Right kidney (tissue), 9 donors: ENCODE data around the gene CGRRF1.

Experiments
- DNase-seq: peaks from one replicate; pipeline ENCODE4 v3.0.0-alpha.2; 2016
- long read RNA-seq, 8 donors: transcript quantifications; one replicate each; lab custom pipeline, GENCODE V29; 2026

Gene CGRRF1, protein sequence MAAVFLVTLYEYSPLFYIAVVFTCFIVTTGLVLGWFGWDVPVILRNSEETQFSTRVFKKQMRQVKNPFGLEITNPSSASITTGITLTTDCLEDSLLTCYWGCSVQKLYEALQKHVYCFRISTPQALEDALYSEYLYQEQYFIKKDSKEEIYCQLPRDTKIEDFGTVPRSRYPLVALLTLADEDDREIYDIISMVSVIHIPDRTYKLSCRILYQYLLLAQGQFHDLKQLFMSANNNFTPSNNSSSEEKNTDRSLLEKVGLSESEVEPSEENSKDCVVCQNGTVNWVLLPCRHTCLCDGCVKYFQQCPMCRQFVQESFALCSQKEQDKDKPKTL
- long read RNA-seq, donor 1, transcript CGRRF1-201 (6 exons, 2,057 nt): major isoform, 30 of 38 reads
- long read RNA-seq, donor 1, partial matches to known transcripts: 8 of 38 reads
- long read RNA-seq, donor 1, other reads (novel, unspliced or antisense): 0 of 38 reads
- long read RNA-seq, donor 2, transcript CGRRF1-201 (6 exons, 2,057 nt): major isoform, 6 of 13 reads
- long read RNA-seq, donor 2, partial matches to known transcripts: 6 of 13 reads
- long read RNA-seq, donor 2, other reads (novel, unspliced or antisense): 0 of 13 reads
- long read RNA-seq, donor 3, partial matches to known transcripts: 0 of 5 reads
- long read RNA-seq, donor 3, other reads (novel, unspliced or antisense): 0 of 5 reads
- long read RNA-seq, donor 4, transcript CGRRF1-201 (6 exons, 2,057 nt): major isoform, 11 of 12 reads
- long read RNA-seq, donor 4, partial matches to known transcripts: 0 of 12 reads
- long read RNA-seq, donor 4, other reads (novel, unspliced or antisense): 0 of 12 reads
- long read RNA-seq, donor 5, transcript CGRRF1-201 (6 exons, 2,057 nt): major isoform, 19 of 21 reads
- long read RNA-seq, donor 5, partial matches to known transcripts: 0 of 21 reads
- long read RNA-seq, donor 5, other reads (novel, unspliced or antisense): 0 of 21 reads
- long read RNA-seq, donor 6, transcript CGRRF1-201 (6 exons, 2,057 nt): major isoform, 14 of 15 reads
- long read RNA-seq, donor 6, partial matches to known transcripts: 0 of 15 reads
- long read RNA-seq, donor 6, other reads (novel, unspliced or antisense): 0 of 15 reads
- long read RNA-seq, donor 7: 0 reads
- long read RNA-seq, donor 8, transcript CGRRF1-201 (6 exons, 2,057 nt): major isoform, 10 of 11 reads
- long read RNA-seq, donor 8, partial matches to known transcripts: 0 of 11 reads
- long read RNA-seq, donor 8, other reads (novel, unspliced or antisense): 0 of 11 reads

GRCh38 chr14:54509546-54510501 is at the start of gene CGRRF1:
Gene CGRRF1 (plus strand): TSS chr14:54509906. CDS start chr14:54509960, 54 bp downstream.
- peak; percentile 90 for DNase-seq

- DNase-seq: no peak
Measured at GRCh38 chr14:54462048-54462447, 47.7 kb upstream of the CGRRF1 start.

DNA sequence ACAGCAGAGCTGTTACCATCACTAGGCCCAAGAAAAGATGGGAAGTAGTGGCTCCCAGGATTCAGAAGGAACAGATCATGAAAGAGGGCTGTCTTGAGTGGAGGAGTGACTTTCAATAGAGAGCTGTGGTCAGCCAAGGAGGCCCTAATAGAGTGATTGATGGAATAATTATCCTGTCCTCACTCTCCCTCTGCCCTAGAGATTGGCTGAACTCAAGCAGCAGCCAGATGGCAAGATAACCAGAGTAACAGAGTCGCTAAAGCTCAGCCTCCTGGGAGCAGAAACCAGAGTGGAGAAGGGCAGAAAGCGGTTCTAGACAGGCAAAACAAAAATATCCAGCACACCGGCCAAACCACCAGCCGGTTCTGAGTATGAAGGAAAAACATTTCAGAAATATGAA is 44.1 kb upstream of the CGRRF1 start:
- no peak for DNase-seq

- DNase-seq: no peak
Measured at GRCh38 chr14:54467280-54467679, 42.4 kb upstream of the CGRRF1 start.

- no peak for DNase-seq
Measured at GRCh38 chr14:54470701-54471100, 39.0 kb upstream of the CGRRF1 start.

DNA sequence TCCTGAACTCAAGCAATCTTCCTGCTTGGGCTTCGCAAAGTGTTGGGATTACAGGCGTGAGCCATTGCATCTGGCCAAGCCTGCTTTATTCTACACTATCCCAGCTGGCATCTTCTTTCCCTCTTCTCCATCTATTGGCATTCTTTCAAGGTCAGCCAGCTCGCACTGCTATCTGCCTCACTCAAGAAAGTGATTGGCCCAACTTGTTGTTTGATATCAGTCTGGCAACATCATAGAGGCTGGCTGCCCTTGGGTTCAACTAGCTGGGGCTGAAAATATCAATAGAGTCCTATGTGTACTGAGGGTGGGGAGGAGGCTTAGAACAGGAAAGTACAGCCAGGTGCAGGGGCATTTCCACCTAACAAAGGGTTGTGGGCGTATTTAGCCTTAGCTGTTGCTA is 38.1 kb upstream of the CGRRF1 start:
- no peak for DNase-seq

- no peak for DNase-seq
Measured at GRCh38 chr14:54472315-54472714, 37.4 kb upstream of the CGRRF1 start.

DNA sequence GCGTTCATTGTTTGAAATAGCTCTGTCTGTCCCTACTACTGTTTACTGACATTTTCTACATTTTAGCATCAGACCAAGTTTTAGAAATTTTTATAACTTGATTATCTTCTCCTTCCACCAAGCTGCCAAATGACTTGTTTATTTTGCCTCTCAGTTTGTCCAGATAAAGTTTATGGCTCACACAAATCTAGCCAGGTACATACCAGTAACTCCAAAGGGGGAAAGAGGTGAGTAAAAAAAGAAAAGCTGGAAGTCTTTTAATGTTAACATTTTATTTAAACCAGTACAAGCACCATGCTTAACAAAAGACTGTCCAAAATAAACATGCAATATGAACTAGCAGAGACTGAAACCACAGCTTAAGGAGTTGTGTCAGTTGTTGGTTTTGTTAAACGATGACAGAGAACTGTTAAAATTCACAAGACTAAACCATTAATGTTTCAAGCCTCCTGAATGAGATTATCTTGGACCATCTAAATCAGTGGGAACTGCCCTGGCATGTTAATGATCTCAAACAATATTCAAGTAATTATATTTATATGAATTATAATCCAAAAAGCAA is 35.4 kb upstream of the CGRRF1 start:
- DNase-seq: no peak

GRCh38 chr14:54475187-54475899 is 34.4 kb upstream of the CGRRF1 start:
- DNase-seq: no peak

- no peak for DNase-seq
Measured at GRCh38 chr14:54475911-54476310, 33.8 kb upstream of the CGRRF1 start.

GRCh38 chr14:54478636-54479215 is 31.0 kb upstream of the CGRRF1 start:
- DNase-seq: no peak

DNA sequence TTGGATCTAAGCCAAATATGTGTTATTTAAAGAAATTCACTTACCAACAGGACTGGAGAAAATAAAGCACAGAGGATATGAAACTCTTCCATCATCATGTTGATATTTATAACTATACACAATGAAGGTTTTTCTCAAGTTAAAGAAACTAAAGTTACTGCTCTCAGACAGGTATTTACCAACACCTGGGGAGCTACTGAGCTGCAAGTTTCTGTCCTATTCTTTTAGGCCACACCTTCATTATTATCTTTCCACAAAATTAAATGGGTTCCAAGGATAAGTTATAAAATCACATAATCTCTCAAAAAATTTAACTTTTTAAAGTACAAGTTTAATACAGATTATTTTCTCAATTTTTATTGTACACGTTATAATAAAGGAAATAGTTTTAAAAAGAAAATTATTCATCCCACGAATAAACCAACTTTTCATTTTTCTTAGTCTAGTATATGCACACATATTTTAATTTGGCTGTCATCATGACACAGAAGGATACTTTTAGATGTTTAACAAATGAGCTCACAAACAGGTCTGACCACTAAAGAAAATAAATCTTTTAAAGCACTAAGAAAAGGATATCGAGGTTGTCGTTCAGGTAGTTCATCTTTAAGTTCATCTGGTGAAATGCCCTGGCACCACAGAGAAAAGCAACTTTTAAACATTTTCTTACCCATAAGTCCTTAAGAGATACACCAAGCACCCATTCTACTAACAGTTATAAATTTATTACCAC is 28.7 kb upstream of the CGRRF1 start:
- DNase-seq: no peak

- no peak for DNase-seq
Measured at GRCh38 chr14:54481695-54482094, 28.0 kb upstream of the CGRRF1 start.

GRCh38 chr14:54483073-54483745 is 26.5 kb upstream of the CGRRF1 start:
- DNase-seq: no peak

- DNase-seq: no peak
Measured at GRCh38 chr14:54483846-54484245, 25.9 kb upstream of the CGRRF1 start.

- DNase-seq: no peak
Measured at GRCh38 chr14:54486685-54487084, 23.0 kb upstream of the CGRRF1 start.

GRCh38 chr14:54487771-54488170 is 21.9 kb upstream of the CGRRF1 start:
- DNase-seq: peak; percentile 9

DNA sequence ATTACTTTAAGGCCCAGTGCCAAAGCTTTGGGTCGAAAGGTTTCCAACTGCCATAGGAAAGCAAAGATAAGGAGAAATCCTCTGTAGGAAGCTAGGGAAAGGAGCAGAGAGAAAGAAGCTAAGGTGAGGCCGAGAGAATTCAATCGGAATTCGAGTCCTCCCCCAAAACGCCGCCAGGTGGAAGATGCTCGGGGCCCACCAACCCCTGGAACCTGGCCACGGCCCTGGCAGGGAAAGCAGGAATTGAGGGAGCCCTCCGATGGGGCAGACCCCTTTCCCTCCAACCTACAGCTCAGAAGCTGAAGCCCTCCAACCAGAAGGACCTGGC is 21.4 kb upstream of the CGRRF1 start:
- DNase-seq: no peak
